ENCODE measurements around the gene ENTPD5.

DNA sequence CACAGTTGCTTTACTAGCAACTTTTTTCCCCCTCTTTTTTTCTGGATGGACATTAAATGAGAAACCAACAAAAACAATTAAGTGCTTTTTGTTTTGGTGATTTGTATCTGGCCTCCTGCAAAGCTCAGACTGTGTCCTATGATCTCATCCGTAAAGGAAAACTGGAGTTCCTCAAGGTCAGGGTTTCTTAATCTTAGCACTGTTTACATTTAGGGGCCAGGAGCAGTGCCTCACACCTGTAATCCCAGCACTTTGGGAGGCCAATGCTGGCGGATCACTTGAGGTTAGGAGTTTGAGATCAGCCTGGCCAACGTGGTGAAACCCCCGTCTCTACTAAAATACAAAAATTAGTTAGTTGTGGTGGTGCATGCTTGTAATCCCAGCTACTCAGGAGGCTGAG, 28.0 kb downstream of the ENTPD5 start:
- TF ChIP-seq CTCF (IDR thresholded peaks at IDR 0.05) = no peak
- TF ChIP-seq POLR2A (IDR thresholded peaks at IDR 0.05) = no peak

All from right lobe of liver (tissue), 4 donors.